ENCODE data around the gene CHADL.

Gene CHADL

DNA sequence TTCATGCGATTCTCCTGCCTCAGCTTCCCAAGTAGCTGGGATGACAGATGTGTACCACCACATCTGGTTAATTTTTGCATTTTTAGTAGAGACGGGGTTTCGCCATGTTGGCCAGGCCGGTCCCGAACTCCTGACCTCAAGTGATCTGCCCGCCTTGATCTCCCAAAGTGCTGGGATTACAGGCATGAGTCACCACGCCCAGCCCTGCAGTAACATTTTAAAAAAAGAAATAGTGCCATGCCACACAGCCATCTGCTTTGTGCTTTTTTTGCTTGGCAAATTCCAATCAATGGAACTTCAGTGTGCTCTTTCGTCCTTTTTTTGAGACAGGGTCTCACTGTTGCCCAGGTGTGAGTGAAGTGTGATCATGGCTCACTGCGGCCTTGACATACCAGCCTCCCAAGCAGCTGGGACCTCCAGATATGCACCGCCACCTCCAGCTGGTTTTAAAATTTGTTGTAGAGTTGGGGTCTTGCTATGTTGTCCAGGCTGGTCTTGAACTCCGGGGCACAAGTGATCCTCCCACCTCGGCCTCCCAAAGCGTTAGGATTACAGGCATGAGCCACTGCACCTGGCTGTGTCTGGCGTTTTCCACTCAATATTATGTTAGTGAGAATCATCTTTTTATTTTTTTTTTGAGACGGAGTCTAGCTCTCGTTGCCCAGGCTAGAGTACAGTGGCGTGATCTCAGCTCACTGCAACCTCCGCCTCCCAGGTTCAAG is 1.8 kb upstream of the CHADL start:
- Mint-ChIP-seq H3K4me1 (peaks cover 4% of the 10 kb centered on the region), H3K27ac (no peak overlapping the region), H3K27me3 (no peaks in the 10 kb centered on the region), H3K36me3 (peaks cover 2% of the 10 kb centered on the region), H3K4me3 (no peak overlapping the region), H3K9me3 (no peaks in the 10 kb centered on the region)

DNA sequence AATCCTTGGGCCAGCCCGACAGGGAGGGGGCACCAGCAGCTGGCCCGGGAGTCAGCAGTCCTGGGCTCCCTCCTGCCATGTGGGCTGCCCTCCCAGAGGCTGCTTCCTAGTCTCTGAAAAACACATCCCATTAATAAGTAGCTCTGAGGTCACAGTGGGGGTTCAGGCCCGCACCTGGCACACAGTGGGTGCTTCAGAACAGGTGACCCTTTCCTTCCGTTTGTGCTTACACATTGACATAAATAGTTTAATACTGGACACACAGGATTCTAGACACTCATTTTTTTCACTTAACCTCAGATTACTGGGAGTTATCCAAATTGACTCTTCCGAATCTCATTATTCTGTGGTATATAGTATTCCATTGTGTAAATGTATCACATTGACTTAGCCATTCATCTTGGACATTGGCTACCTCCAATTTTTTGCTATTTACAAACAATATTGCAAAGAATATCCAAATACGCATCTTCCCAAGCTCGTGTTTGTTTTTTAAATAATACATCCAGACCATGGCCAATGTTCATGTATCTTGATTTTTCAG is 474 bp upstream of the CHADL start:
- Mint-ChIP-seq H3K9me3 (no peaks in the 10 kb centered on the region), H3K4me3 (no peak overlapping the region), H3K27ac (no peak overlapping the region), H3K4me1 (peaks cover 4% of the 10 kb centered on the region), H3K36me3 (peaks cover 1% of the 10 kb centered on the region), H3K27me3 (no peaks in the 10 kb centered on the region)

DNA sequence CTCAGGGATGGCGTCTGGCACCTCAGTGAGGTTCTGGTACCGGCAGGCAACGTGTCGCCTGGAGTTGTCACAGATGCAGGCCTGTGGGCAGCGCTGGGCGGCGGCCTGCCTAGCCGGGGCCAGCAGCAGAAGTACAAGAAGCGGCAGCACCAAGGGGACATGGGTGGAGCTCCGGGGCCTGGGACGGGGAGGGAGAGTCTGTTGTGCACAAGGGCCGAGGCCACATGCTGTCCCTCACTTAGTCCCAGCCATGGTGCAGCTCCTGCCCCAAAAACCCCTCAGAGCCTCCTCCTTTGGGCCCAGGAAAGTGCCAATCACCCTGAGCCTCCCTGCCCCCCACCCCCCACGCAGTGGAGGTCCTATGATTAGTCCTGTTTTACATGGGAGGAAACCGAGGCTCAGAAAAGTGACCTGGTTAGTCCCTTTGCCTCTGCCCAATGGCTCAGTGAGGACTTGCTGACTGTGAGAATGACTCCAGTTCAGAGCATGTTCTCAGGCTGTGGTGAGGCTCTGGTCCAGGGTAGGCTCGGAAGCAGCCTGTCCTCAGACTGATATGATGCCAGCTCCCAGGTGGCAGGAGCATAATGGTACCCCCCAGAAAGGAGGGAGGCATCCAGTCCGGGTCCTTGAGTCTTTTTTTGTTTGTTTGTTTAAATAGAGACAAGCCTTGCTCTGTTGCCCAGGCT is 1.1 kb downstream of the CHADL start:
- Mint-ChIP-seq H3K27me3 (no peaks in the 10 kb centered on the region), H3K4me1 (peaks cover 4% of the 10 kb centered on the region), H3K4me3 (no peak overlapping the region), H3K9me3 (no peaks in the 10 kb centered on the region), H3K27ac (no peak overlapping the region), H3K36me3 (peaks cover 1% of the 10 kb centered on the region)

DNA sequence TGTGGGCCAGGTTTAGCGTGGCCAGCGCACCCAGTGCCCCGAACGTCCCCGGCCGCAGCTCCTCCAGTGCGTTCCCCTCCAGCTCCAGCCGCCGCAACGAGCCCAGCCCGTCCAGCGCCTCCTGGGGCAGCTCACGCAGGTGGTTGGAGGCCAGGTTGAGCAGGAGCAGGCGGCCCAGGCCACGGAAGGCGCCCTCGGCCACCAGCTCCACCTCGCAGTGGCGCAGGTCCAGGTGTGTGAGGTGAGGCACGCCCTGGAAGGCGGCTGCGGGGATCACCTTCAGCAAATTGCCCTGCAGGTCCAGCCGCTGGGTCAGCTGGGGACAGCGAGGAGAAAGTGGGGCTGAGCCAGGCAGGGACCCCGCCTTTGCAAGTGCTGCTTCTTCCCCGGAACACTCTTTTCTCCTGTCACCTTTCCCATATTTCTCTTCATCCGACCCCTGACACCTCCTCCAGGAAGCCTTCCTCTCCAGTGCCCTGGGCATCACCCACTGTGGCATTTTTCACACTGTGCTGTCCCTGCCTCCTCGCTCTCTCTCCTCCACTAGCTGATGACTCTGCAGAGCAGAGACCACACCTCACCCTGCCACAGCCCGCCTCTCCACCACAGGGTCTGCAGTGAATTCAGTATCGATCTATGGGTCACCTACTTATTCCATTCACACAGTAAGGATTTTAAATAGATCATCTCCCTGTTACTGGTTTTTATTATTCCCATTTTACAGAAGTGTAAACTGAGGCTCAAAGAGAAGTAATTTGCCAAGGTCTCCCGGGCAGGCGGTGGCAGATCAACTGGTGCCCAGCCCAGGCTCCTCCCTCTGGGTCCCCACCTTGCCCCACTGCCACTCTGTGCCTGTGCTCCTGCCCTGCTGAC is 1.9 kb downstream of the CHADL start:
- no peaks in the 10 kb centered on the region for H3K36me3 Mint-ChIP-seq
- H3K4me1 Mint-ChIP-seq, result peaks cover 4% of the 10 kb centered on the region
- no peaks in the 10 kb centered on the region for H3K27me3 Mint-ChIP-seq
- peak overlapping the region; percentile 87 for H3K27ac Mint-ChIP-seq
- no peaks in the 10 kb centered on the region for H3K9me3 Mint-ChIP-seq
- peak overlapping the region; percentile 72 for H3K4me3 Mint-ChIP-seq

DNA sequence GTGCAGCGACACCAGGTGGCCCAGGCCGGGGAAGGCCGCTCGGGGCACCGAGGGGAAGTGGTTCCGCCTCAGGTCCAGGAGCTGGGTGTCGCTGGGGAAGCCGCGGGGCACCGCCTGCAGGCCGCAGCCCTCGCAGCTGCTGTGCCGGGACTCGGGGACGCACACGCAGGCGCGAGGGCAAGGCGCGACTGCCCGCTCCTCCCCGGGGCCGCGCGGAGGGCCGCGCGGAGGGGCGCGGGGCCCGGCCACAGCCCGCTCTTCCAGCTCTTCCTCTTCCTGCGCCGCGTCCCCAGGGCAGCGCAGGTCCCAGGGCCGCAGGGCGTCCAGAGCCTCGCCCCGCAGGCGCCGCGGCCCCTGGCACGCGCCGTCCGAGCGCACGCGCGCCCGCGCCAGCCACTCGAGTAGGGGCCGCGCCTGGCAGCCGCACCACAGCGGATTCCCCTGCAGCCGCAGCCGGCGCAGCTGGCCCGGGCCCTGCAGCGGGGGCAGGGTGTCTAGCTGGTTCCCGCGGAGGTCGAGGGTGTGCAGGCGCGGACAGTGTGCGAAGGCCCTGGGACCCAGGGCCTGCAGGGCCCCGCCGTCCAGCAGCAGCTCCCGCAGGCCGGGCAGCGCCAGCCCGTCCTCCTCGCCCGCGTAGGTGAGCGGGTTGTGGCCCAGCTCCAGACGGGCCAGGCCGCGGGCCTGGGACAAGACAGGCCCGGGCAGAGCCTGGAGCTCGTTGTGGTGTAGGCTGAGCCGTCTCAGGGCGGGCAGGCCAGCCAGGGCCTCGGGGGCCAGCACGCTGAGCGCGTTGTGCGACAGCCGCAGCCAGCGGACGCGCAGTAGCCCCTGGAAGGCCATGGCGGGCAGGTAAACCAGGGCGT is 2.8 kb downstream of the CHADL start:
- peak overlapping the region; percentile 62 for H3K4me3 Mint-ChIP-seq
- H3K4me1 Mint-ChIP-seq, result peaks cover 4% of the 10 kb centered on the region
- H3K27ac Mint-ChIP-seq, result no peak overlapping the region

DNA sequence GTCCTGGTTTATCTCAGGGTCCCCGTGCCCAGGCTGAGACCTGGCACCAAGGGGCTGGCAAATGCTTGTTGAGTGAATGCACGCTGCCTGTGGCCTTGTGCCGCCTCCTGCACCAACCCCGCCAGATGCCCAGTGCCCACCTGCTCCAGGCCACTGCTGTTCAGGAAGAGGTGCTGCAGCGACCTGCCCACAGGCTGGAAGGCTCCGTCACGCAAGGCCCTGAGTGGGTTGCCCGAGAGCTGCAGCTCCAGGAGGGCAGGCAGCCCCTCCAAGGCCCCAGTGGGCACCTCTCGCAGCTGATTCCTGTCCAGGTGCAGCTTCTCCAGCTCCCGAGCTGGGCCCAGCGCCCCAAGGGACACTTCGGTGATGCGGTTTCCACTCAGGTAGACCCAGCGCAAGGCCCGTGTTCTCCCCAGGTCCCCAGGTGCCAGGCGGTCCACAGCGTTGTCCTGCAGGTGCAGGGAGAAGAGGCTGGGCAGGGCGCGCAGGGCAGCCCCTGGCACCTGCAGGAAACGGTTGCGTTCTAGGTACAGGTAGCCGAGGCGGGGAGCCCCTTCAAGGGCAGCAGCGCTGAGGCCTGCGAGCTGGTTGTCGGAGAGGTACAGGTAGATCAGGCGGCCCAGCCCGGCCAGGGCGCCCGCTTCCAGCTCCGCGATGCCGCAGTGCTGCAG is 3.6 kb downstream of the CHADL start:
- peak overlapping the region; percentile 62 for H3K4me3 Mint-ChIP-seq
- no peaks in the 10 kb centered on the region for H3K27me3 Mint-ChIP-seq
- peak overlapping the region; percentile 62 for H3K27ac Mint-ChIP-seq
- no peaks in the 10 kb centered on the region for H3K36me3 Mint-ChIP-seq
- H3K4me1 Mint-ChIP-seq, result peaks cover 4% of the 10 kb centered on the region
- H3K9me3 Mint-ChIP-seq, result no peaks in the 10 kb centered on the region

More for the DNA sequence above, 2.8 kb downstream of the CHADL start:
- no peaks in the 10 kb centered on the region for H3K27me3 Mint-ChIP-seq
- H3K9me3 Mint-ChIP-seq, result no peaks in the 10 kb centered on the region
- H3K36me3 Mint-ChIP-seq, result no peaks in the 10 kb centered on the region

DNA sequence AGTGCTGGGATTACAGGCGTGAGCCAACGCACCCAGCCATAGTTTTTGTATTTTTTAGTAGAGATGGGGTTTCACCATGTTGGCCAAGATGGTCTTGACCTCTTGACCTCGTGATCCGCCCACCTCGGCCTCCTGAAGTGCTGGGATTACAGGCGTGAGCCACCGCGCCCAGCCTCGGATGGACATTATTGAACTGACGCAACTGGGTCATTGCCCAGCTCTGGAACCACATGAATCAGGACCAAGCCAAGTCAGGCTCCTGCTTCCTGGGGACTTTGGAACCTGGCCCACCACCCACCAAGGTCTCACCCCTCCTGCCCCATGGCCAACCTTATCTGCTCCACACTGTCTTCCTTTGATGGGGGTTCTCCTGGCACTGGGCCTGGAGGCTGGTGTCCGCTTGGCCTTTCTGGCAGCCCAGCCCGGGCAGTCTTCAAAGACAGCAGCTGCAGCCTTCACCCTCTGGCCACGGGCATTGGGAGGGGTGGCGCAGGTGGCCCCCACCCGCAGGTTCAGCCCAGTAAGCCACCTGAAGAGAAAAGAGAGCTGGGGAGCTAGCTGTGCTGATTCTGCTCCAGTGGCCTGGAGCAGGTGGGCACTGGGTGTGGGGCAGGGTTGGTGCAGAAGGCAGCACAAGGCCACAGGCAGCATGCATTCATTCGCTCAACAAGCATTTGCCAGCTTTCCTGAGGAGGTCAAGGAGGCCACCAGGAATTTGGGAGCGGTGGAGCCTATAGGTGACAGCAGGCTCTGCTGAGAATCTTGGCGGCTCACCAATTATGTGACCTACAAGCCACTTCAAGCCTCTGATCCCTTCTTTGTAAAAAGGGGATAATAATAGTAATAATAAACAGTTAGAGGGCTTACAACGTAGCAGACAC is 5.7 kb downstream of the CHADL start:
- Mint-ChIP-seq H3K4me1 (peaks cover 4% of the 10 kb centered on the region), H3K27me3 (no peaks in the 10 kb centered on the region), H3K4me3 (no peak overlapping the region), H3K27ac (no peak overlapping the region), H3K9me3 (no peaks in the 10 kb centered on the region), H3K36me3 (no peaks in the 10 kb centered on the region)

DNA sequence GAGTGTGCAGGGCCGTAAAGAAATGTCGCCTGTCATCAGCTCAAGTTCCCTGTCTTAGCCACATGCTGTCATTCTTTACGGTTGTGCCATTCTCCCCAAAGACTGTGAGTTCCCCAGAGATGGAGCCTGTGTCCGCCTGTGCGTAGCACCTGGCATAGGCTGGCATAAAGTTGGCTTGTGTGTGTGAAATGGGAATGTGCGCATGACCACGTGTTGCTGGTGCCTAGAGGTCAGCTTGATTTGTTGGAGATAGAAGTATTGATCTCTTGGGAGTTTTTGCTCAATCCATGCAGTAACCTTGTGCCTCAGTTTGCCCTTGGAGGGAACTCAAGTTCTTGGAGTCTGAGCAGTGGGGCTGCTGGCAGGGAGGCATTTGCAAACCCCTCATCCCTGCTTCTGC is 9.4 kb downstream of the CHADL start:
- Mint-ChIP-seq H3K27me3 (no peaks in the 10 kb centered on the region), H3K4me1 (no peaks in the 10 kb centered on the region), H3K9me3 (no peaks in the 10 kb centered on the region), H3K4me3 (no peak overlapping the region), H3K36me3 (no peaks in the 10 kb centered on the region), H3K27ac (no peak overlapping the region)

DNA sequence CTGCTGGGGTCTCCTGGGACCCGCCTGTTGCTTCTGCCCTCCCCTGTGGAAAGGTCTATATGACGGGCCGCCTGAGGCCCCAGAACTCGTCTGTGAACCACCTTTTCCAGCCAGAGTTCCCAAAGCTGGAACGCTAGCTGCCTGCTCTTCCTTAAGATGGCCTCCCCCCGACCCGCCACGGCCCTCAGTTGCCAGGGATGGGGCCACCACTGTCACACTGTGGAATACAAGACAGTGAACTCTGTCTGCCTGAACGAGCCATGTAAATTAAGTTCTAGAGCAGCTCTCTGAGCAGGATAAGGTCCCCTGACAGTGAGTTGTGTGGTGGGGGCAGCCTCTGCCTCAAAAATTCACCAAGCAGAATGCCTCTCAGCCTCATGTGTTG is 10.3 kb downstream of the CHADL start:
- H3K36me3 Mint-ChIP-seq, result no peaks in the 10 kb centered on the region
- no peaks in the 10 kb centered on the region for H3K9me3 Mint-ChIP-seq
- H3K4me3 Mint-ChIP-seq, result no peak overlapping the region
- no peaks in the 10 kb centered on the region for H3K27me3 Mint-ChIP-seq
- H3K4me1 Mint-ChIP-seq, result no peaks in the 10 kb centered on the region
- no peak overlapping the region for H3K27ac Mint-ChIP-seq

DNA sequence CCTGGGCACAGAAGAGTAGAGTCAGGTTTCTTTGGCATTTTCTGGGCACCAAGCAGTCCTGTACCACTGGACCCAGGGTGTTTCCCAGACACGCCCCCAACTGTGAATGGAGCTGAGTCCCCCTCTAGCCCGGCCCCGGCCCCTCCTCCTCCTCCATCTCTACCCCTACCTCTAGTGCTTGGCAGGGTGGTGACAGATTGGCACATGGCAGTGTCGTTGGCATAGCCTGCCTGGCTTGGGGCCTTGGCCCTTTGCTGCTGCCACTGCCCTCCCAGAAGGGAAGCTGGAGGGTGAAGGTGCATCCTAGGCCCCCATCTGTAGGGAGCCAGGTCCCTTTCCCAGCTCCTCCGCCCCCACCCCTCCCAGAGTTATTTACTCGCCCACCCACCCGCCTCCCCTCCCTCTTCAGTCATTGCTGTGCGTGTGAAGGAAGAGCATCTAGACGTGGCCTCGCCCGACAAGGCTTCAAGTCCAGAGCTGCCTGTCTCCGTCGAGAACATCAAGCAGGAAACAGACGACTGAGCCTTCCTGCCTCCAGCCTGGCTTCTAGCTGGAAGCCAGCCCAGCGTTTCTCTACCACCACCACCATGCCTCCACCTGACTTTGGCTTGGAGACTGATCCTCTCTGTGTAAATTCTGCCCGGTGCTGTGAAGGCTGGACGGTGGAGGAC is 10.9 kb downstream of the CHADL start:
- Mint-ChIP-seq H3K4me1 (no peaks in the 10 kb centered on the region), H3K27me3 (no peaks in the 10 kb centered on the region), H3K4me3 (no peak overlapping the region), H3K36me3 (no peaks in the 10 kb centered on the region), H3K27ac (no peak overlapping the region), H3K9me3 (no peaks in the 10 kb centered on the region)

DNA sequence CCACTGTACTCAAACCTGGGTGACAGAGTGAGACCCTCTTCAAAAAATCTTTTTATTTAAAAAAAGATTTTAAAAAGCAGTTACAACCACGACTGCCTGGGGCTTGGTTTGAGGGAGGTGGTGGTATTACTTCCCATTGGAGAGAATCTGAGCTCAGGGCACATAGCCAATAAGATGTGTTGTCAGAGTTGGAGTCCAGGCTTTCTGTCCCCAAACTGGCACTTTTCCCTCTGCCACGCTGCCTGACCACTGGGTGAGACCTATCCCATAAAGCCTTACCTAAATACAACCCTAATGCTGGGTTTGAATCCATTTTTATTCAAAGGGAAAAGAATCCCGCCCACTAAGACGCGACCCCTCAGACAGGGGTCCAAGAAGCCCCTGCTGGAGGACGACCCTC is 11.5 kb downstream of the CHADL start:
- Mint-ChIP-seq H3K27me3 (no peaks in the 10 kb centered on the region), H3K4me3 (no peak overlapping the region), H3K4me1 (no peaks in the 10 kb centered on the region), H3K36me3 (no peaks in the 10 kb centered on the region), H3K27ac (no peak overlapping the region), H3K9me3 (no peaks in the 10 kb centered on the region)

DNA sequence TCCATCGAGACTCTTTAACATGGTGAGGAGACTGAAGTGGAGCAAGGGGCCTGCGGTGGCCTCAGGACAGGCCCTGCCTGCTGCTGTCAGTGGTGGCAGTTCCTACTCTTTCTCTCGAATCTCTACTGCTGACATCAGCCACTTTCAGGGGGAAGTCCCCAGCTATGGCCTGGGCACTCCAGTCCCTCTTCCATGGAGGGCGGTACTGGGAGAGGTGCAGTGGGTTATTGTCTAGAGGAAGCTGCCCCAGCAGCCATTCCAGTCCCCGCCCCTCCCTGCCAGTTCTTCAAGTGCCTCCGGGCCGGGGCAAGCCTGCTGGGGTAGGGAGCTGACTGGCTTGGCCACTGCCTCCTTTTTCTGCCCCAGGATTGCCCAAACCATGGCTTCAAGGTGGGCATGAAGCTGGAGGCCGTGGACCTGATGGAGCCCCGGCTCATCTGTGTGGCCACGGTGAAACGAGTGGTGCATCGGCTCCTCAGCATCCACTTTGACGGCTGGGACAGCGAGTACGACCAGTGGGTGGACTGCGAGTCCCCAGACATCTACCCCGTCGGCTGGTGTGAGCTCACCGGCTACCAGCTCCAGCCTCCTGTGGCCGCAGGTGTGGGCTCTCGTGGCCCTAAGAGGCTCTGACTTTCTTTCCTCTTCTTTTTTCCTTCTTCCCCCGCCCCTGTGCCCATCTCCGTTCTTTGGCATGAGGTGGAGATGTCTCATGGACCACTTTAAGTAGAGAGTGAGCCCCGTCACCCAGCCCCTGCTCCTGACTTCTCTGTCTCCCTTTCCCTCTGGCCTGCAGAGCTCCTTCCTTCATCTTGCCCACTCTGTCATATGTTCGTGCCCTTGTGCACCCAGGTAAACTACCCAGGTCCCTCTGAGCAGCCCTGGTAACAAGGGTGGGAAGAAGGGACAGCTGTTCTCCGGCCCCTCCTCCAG is 13.7 kb downstream of the CHADL start:
- no peaks in the 10 kb centered on the region for H3K4me1 Mint-ChIP-seq
- no peaks in the 10 kb centered on the region for H3K36me3 Mint-ChIP-seq
- no peak overlapping the region for H3K4me3 Mint-ChIP-seq
- no peak overlapping the region for H3K27ac Mint-ChIP-seq
- no peaks in the 10 kb centered on the region for H3K27me3 Mint-ChIP-seq
- H3K9me3 Mint-ChIP-seq, result no peaks in the 10 kb centered on the region

DNA sequence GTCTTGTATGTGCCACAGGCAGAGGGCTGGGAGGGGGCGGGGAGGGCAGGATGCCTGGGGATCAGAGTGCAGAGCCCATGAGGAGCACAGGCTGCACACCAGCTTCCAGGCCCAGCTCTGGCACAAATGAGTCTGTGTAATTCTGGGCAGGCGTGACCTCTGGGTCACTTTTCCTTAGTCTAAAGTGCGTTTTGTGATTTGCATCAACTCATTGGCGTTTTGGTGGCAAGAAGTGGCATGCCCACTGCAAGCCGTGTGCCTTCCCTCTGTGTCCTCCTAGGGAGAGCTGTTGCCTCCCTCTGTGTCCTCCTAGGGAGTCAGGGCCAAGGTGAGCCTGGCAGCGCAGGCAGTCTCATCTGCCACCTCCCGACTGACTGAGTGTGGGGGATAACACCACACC is 17.2 kb downstream of the CHADL start:
- H3K9me3 Mint-ChIP-seq, result no peaks in the 10 kb centered on the region
- no peak overlapping the region for H3K27ac Mint-ChIP-seq

More for the DNA sequence above, 17.2 kb downstream of the CHADL start:
- Mint-ChIP-seq H3K27me3 (no peaks in the 10 kb centered on the region), H3K36me3 (peaks cover 3% of the 10 kb centered on the region), H3K4me3 (no peak overlapping the region), H3K4me1 (no peaks in the 10 kb centered on the region)
